Measurements from ENCODE around the gene APOL1. TPM values are rescaled to one million over a fixed set of nuclear protein-coding genes. Genes with fewer than 3 reads are reported as not detected.
A peak's percentile ranks its signal among the peaks of the same experiment; 100 is the strongest.

Gene APOL1
- total and polyA plus RNA-seq, 2 of the 4 experiments (the other 2 are of a cell fraction): 0.36 to 0.77 TPM

GRCh38 chr22:36306227-36306626, 53.3 kb downstream of the APOL1 start:
- Histone ChIP-seq H2AFZ (replicated peaks; ENCODE audit: low read length, poor library complexity) (peak overlapping the region; percentile 18), H3K23ac (ENCODE audit: low read depth, low read length) (no peak overlapping the region), H3K4me2 (ENCODE audit: low read depth, low read length) (no peak overlapping the region), H4K20me1 (ENCODE audit: insufficient read depth, low read length) (peaks cover 86% of the 10 kb centered on the region), H3K14ac (replicated peaks; ENCODE audit: low read depth, low read length) (no peak overlapping the region), H2BK5ac (ENCODE audit: low read depth, low read length, poor library complexity, severe bottlenecking) (peak overlapping the region; percentile 44), H3K56ac (ENCODE audit: extremely low read depth, insufficient read depth, low read length) (no peak overlapping the region), H4K5ac (ENCODE audit: low read depth, low read length) (no peak overlapping the region), H3K9ac (ENCODE audit: low read depth, low read length) (no peak overlapping the region), H3K4me3 (ENCODE audit: insufficient read depth, low read depth, low read length) (no peak overlapping the region), H3K18ac (ENCODE audit: low read depth, low read length) (no peak overlapping the region), H3K79me1 (ENCODE audit: low read depth in 1 of 2, low read length in 2 of 2) (peaks cover 44 to 89% of the 10 kb centered on the region in 2 experiments), H2BK15ac (ENCODE audit: low read depth, low read length) (no peak overlapping the region), H3K27ac (ENCODE audit: insufficient read depth, low read length) (peak overlapping the region; percentile 26; the same call in 1 of the 2 replicates), H3K9me3 (ENCODE audit: control insufficient read depth, insufficient read depth, low read length) (no peaks in the 10 kb centered on the region), H2AK9ac (replicated peaks; ENCODE audit: low read depth, low read length, poor library complexity) (peak overlapping the region; percentile 77), H3K9me1 (ENCODE audit: insufficient read depth, low read length) (peaks cover 16% of the 10 kb centered on the region), H4K91ac (ENCODE audit: insufficient read depth, low read depth, low read length) (no peak overlapping the region; the same call in 1 of the 2 replicates), H4K8ac (ENCODE audit: low read depth in 2 of 2, low read length in 2 of 2) (peak overlapping the region in 1 of 2 experiments; percentile 29; a peak in 1 of 4 replicates), H3K4me1 (ENCODE audit: control insufficient read depth, insufficient read depth, low read length) (peaks cover 16% of the 10 kb centered on the region), H2BK20ac (ENCODE audit: low read depth, low read length) (no peak overlapping the region), H2BK120ac (ENCODE audit: low read depth, low read length) (0 out of 2 replicates have a peak overlapping the region, but pooled peaks have one; percentile 25), H2AK5ac (ENCODE audit: low read depth, low read length) (no peak overlapping the region), H3K36me3 (ENCODE audit: control insufficient read depth, insufficient read depth, low read length) (peaks cover 88% of the 10 kb centered on the region), H3K4ac (ENCODE audit: low read depth, low read length) (0 out of 2 replicates have a peak overlapping the region, but pooled peaks have one; percentile 19), H3K27me3 (ENCODE audit: control insufficient read depth, insufficient read depth, low read length) (no peaks in the 10 kb centered on the region)
- dilution Hi-C loops (cut with HindIII; ENCODE audit: low sequenced_read_pairs, unreplicated experiment): no loop called here
- no CpG with 5 or more reads among the region's 18 CpGs for WGBS, 2 experiments (ENCODE audit: extremely low coverage in 2 of 2, insufficient read length in 1 of 2)
- ChIA-PET CTCF (interaction anchor here (0.6 kb wide), 1 partner anchor 359 kb away, joined by 6 read pairs; no protein-coding TSS in a partner anchor), POLR2A (ENCODE audit: unreplicated experiment) (no interaction called here)
- intact Hi-C loops (cut with micrococcal nuclease): no loop called here
- ATAC-seq (ENCODE audit: low read depth) (no peak), DNase-seq (no peak)
- TF ChIP-seq NFE2L2 (IDR thresholded peaks at IDR 0.05; ENCODE audit: low read depth, low read length): no peak
- no peak for TF ChIP-seq USF2 (IDR thresholded peaks at IDR 0.05; ENCODE audit: low read depth, low read length)
- no peak for TF ChIP-seq RFX5 (IDR thresholded peaks at IDR 0.05; ENCODE audit: low read depth, low read length)
- TF ChIP-seq SMC3 (IDR thresholded peaks at IDR 0.05; ENCODE audit: low read depth, low read length): no peak
- no peak for TF ChIP-seq RCOR1 (IDR thresholded peaks at IDR 0.05; ENCODE audit: insufficient replicate concordance, low read length)
- TF ChIP-seq FOS (IDR thresholded peaks at IDR 0.05; ENCODE audit: low read depth, low read length): no peak
- no peak for TF ChIP-seq CHD1 (IDR thresholded peaks at IDR 0.05; ENCODE audit: low read depth, low read length)
- no peak for TF ChIP-seq CTCF (conservative IDR thresholded peaks at IDR 0.05; ENCODE audit: low read depth, low read length)
- TF ChIP-seq MAZ (IDR thresholded peaks at IDR 0.05; ENCODE audit: borderline replicate concordance, low read depth, low read length): no peak
- no peak for TF ChIP-seq MXI1 (IDR thresholded peaks at IDR 0.05; ENCODE audit: borderline replicate concordance, low read depth, low read length)
- TF ChIP-seq BHLHE40 (IDR thresholded peaks at IDR 0.05; ENCODE audit: low read depth, low read length): no peak
- TF ChIP-seq RAD21 (IDR thresholded peaks at IDR 0.05; ENCODE audit: low read length): no peak
- TF ChIP-seq CEBPB (IDR thresholded peaks at IDR 0.05; ENCODE audit: low read depth, low read length): no peak
- no peak for TF ChIP-seq POLR2A (IDR thresholded peaks at IDR 0.05; ENCODE audit: low read depth, low read length)
- no peak for TF ChIP-seq ELK1 (IDR thresholded peaks at IDR 0.05; ENCODE audit: borderline replicate concordance, low read depth, low read length)
- TF ChIP-seq MAFK (IDR thresholded peaks at IDR 0.05; ENCODE audit: low read depth, low read length): no peak
- in situ Hi-C loops (cut with MboI; ENCODE audit: low sequenced_read_pairs): no loop called here
- BruUV-seq (replicated peaks): no TSS peak

Data from IMR-90 (cell line).